GM18511 (cell line): Measurements from ENCODE around the gene ZC3H18.

ENCODE experiments used
- ATAC-seq: cut with Tn5 transposase; IDR thresholded peaks from one replicate; pipeline ENCODE4 v1.9.1; 2021; ENCODE audit warnings: mild to moderate bottlenecking, moderate library complexity; ENCODE audit not compliant: unreplicated experiment

The ZC3H18 gene

GRCh38 chr16:88569985-88570690 is at the start of gene ZC3H18:
Gene ZC3H18, plus strand, starts transcription at chr16:88570403. Its CDS starts 6,721 bp downstream, at chr16:88577124.
- peak; percentile 78 for ATAC-seq

GRCh38 chr16:88521674-88522073 is 48.5 kb upstream of the ZC3H18 start:
- no peak for ATAC-seq

- no peak for ATAC-seq
Measured at GRCh38 chr16:88522276-88522949, 47.8 kb upstream of the ZC3H18 start.

GRCh38 chr16:88523309-88524161 is 46.7 kb upstream of the ZC3H18 start:
- ATAC-seq: no peak

GRCh38 chr16:88524274-88524972 is 45.8 kb upstream of the ZC3H18 start:
- ATAC-seq: no peak

GRCh38 chr16:88524973-88525662 is 45.1 kb upstream of the ZC3H18 start:
- no peak for ATAC-seq

- no peak for ATAC-seq
Measured at GRCh38 chr16:88525663-88525990, 44.6 kb upstream of the ZC3H18 start.

- ATAC-seq: no peak
Measured at GRCh38 chr16:88526008-88526905, 43.9 kb upstream of the ZC3H18 start.

GRCh38 chr16:88526906-88527185 is 43.4 kb upstream of the ZC3H18 start:
- ATAC-seq: no peak

- ATAC-seq: no peak
Measured at GRCh38 chr16:88527186-88527936, 42.8 kb upstream of the ZC3H18 start.

GRCh38 chr16:88527937-88528743 is 42.1 kb upstream of the ZC3H18 start:
- no peak for ATAC-seq

- ATAC-seq: no peak
Measured at GRCh38 chr16:88528902-88529318, 41.3 kb upstream of the ZC3H18 start.

GRCh38 chr16:88529596-88529995 is 40.6 kb upstream of the ZC3H18 start:
- no peak for ATAC-seq

GRCh38 chr16:88530051-88530857 is 39.9 kb upstream of the ZC3H18 start:
- no peak for ATAC-seq

GRCh38 chr16:88530858-88531203 is 39.4 kb upstream of the ZC3H18 start:
- ATAC-seq: no peak

- no peak for ATAC-seq
Measured at GRCh38 chr16:88531346-88531745, 38.9 kb upstream of the ZC3H18 start.

- ATAC-seq: no peak
Measured at GRCh38 chr16:88531931-88532433, 38.2 kb upstream of the ZC3H18 start.
